ENCODE data around the gene CPNE5. TPM values are rescaled to one million over a fixed set of nuclear protein-coding genes. Genes with fewer than 3 reads are reported as not detected.

CPNE5 gene
- polyA plus RNA-seq, 2 of the 4 experiments (the other 2 are of a cell fraction): 0.03 to 0.13 TPM

- ATAC-seq (no peak), DNase-seq (ENCODE audit: low read depth in 1 of 2, low spot score in 1 of 2) (no peak), FAIRE-seq (no peak)
- TF ChIP-seq HOXB5 (CRISPR knock-in tag; IDR thresholded peaks at IDR 0.05) (no peak), MAFK (IDR thresholded peaks at IDR 0.05; ENCODE audit: partially characterized antibody) (no peak), NR3C1 (IDR thresholded peaks at IDR 0.05) (no peak), FOXS1 (CRISPR knock-in tag; IDR thresholded peaks at IDR 0.05) (no peak), HOXA7 (CRISPR knock-in tag; IDR thresholded peaks at IDR 0.05) (no peak), BCL3 (IDR thresholded peaks at IDR 0.05) (no peak), RNF2 (IDR thresholded peaks at IDR 0.05; ENCODE audit: borderline replicate concordance, low read depth) (no peak), MAZ (IDR thresholded peaks at IDR 0.05; ENCODE audit: borderline replicate concordance, low read depth, low read length) (no peak), RAD21 (conservative IDR thresholded peaks at IDR 0.05 in 1 of 2, IDR thresholded peaks at IDR 0.05 in 1 of 2) (no peak), FOSL2 (IDR thresholded peaks at IDR 0.05) (no peak), FOSL2 (CRISPR knock-in tag; IDR thresholded peaks at IDR 0.05) (no peak), POLR2A (IDR thresholded peaks at IDR 0.05; ENCODE audit: low read length) (no peak), HOXB13 (CRISPR knock-in tag; IDR thresholded peaks at IDR 0.05; ENCODE audit: low read depth) (no peak), PHF8 (IDR thresholded peaks at IDR 0.05; ENCODE audit: borderline replicate concordance, low read depth) (no peak), GATA3 (IDR thresholded peaks at IDR 0.05; ENCODE audit: borderline replicate concordance) (no peak)
- H3K4me2 ChIP-seq: no peak overlapping the region
- WGBS (ENCODE audit: missing lambda C conversion rate): 79% methylated on average over 7 of the region's 7 CpGs
- ChIA-PET POLR2A (no interaction called here), CTCF (interaction anchor here (1.3 to 2.0 kb wide), 3 partner anchors 13 to 194 kb away, joined by 3 to 5 read pairs (median 4); no protein-coding TSS in a partner anchor)
- no peak overlapping the region for H3K27ac ChIP-seq
- H3K9me3 ChIP-seq: no peaks in the 10 kb centered on the region
- H3K4me1 ChIP-seq: no peaks in the 10 kb centered on the region
- H3K4me3 ChIP-seq: no peak overlapping the region
Measured at GRCh38 chr6:36824253-36824652, 15.0 kb downstream of the CPNE5 start.

GRCh38 chr6:36823421-36824096 is 15.7 kb downstream of the CPNE5 start:
- Histone ChIP-seq H3K4me2 (no peak overlapping the region), H3K9me3 (no peaks in the 10 kb centered on the region), H3K4me3 (no peak overlapping the region), H3K4me1 (no peaks in the 10 kb centered on the region), H3K27ac (no peak overlapping the region)
- TF ChIP-seq CHD2 (IDR thresholded peaks at IDR 0.05; ENCODE audit: low read length, partially characterized antibody): no peak
- no peak for TF ChIP-seq TFCP2L1 (CRISPR knock-in tag; IDR thresholded peaks at IDR 0.05)
- no peak for TF ChIP-seq FOXS1 (CRISPR knock-in tag; IDR thresholded peaks at IDR 0.05)
- no peak for TF ChIP-seq EP300 (IDR thresholded peaks at IDR 0.05)
- TF ChIP-seq NFE2L2 (conservative IDR thresholded peaks at IDR 0.05; ENCODE audit: low read length): no peak
- TF ChIP-seq GATA3 (IDR thresholded peaks at IDR 0.05; ENCODE audit: borderline replicate concordance): no peak
- no peak for TF ChIP-seq KDM5A (IDR thresholded peaks at IDR 0.05)
- ChIA-PET CTCF (interaction anchor here (2.0 kb wide), 1 partner anchor 194 kb away, joined by 4 read pairs; no protein-coding TSS in a partner anchor), POLR2A (no interaction called here)
- DNase-seq (ENCODE audit: low read depth in 1 of 2, low spot score in 1 of 2): no peak
- FAIRE-seq: no peak
- ATAC-seq: no peak
- WGBS (ENCODE audit: missing lambda C conversion rate): 80% methylated on average over 12 of the region's 12 CpGs

GRCh38 chr6:36822506-36823269 is 16.6 kb downstream of the CPNE5 start:
- Histone ChIP-seq H3K4me3 (no peak overlapping the region), H3K27ac (no peak overlapping the region), H3K9me3 (no peaks in the 10 kb centered on the region), H3K4me1 (no peaks in the 10 kb centered on the region), H3K4me2 (no peak overlapping the region)
- CTCF ChIA-PET: no interaction called here
- DNase-seq (ENCODE audit: low read depth in 1 of 2, low spot score in 1 of 2): no peak
- no peak for ATAC-seq
- POLR2A ChIA-PET: no interaction called here
- 79% methylated on average over 19 of the region's 19 CpGs for WGBS (ENCODE audit: missing lambda C conversion rate)
- FAIRE-seq: no peak
- TF ChIP-seq RCOR1 (IDR thresholded peaks at IDR 0.05; ENCODE audit: low read depth, low read length): no peak
